K562 (cell line): Measurements from ENCODE around the gene ADAT3. TPM values are rescaled to one million over a fixed set of nuclear protein-coding genes. Genes with fewer than 3 reads are reported as not detected.
A peak's percentile ranks its signal among the peaks of the same experiment; 100 is the strongest.

Source experiments
- ARID4B ChIP-seq: sonication (generic); formaldehyde crosslinking; IDR thresholded peaks from 2 replicates; pipeline ENCODE4 v1.8.0; 2022; ENCODE audit warnings: mild to moderate bottlenecking, missing genetic modification reagents
- ATF7 ChIP-seq: fragments of 450-650 bp; IDR thresholded peaks from 2 replicates; pipeline ENCODE4 v1.7.1; 2014; ENCODE audit warnings: mild to moderate bottlenecking, moderate library complexity
- HIVEP1 ChIP-seq: fragments of 250-450 bp; sonication (Bioruptor Pico); IDR thresholded peaks from 2 replicates; pipeline ENCODE4 v1.4.0; 2020; ENCODE audit warnings: mild to moderate bottlenecking
- MCM2 ChIP-seq: fragments of 450-650 bp; IDR thresholded peaks from 2 replicates; pipeline ENCODE4 v1.6.1; 2017; ENCODE audit warnings: low read depth, mild to moderate bottlenecking
- TOE1 ChIP-seq, 2 experiments: fragments of 450-650 bp in 1 of 2; sonication (generic) in 1 of 2; formaldehyde crosslinking in 1 of 2; IDR thresholded peaks; 2 replicates each; pipeline versions ENCODE4 v1.7.1 to v1.8.0; 2016 to 2022; ENCODE audit warnings: borderline replicate concordance in 2 of 2, mild to moderate bottlenecking in 2 of 2, antibody characterized with exemption in 1 of 2, inconsistent platforms in 1 of 2, low read depth in 1 of 2, missing genetic modification reagents in 1 of 2, moderate library complexity in 1 of 2
- ZHX1 ChIP-seq: fragments of 150-350 bp; conservative IDR thresholded peaks from 2 replicates; pipeline ENCODE4 v1.6.1; 2014; ENCODE audit warnings: low read length
- ZNF518B ChIP-seq: fragments of 250-450 bp; sonication (Bioruptor Pico); IDR thresholded peaks from 2 replicates; pipeline ENCODE4 v1.5.0; 2021; ENCODE audit warnings: mild to moderate bottlenecking, moderate library complexity
- ZNF609 ChIP-seq: sonication (generic); formaldehyde crosslinking; IDR thresholded peaks from 2 replicates; pipeline ENCODE4 v1.8.1; 2023; ENCODE audit warnings: missing genetic modification reagents, mild to moderate bottlenecking, borderline replicate concordance
- polyA plus RNA-seq, 8 experiments: library from polyadenylated mRNA; depleted of rRNA in 4 of 8; stranded (reverse) in 5 of 8; unstranded in 3 of 8; fragments of >200 nt; fragmentation: Nextera tagmentation in 2 of 8; fragmentation: Illumina TruSeq in 1 of 8; extraction: Ambion mirVana in 2 of 8; extraction: Trizol in 1 of 8; gene quantifications; 2 replicates each; pipeline versions ENCODE4 v1.2.1 to v1.2.3, GENCODE V29; 2011 to 2014; ENCODE audit warnings: inconsistent platforms in 1 of 8, missing spikeins in 1 of 8
- total RNA-seq, 7 experiments: library from RNA; depleted of rRNA in 6 of 7; stranded (reverse); fragments of >200 nt in 6 of 7; fragmentation: Illumina TruSeq in 2 of 7; extraction: Trizol in 2 of 7; gene quantifications; 2 replicates each; pipeline versions ENCODE4 v1.2.1 to v1.2.3, GENCODE V29; 2011 to 2021; ENCODE audit warnings: low replicate concordance in 1 of 7

ADAT3 gene
- total and polyA plus RNA-seq, 9 of the 15 experiments (the other 6 are each of a cell fraction or from before 2014, with no cell fraction given), result 0.67 to 15.6 (median 7.8) TPM; not detected in 4

- no peak for TF ChIP-seq ZNF609 (CRISPR knock-in tag)
- no peak for TF ChIP-seq ATF7
- no peak for TF ChIP-seq HIVEP1 (CRISPR knock-in tag)
- TF ChIP-seq TOE1 (IDR thresholded peaks at IDR 0.05; ENCODE audit: borderline replicate concordance), result no peak
- TF ChIP-seq TOE1 (CRISPR knock-in tag; IDR thresholded peaks at IDR 0.05; ENCODE audit: borderline replicate concordance, low read depth), result no peak
- TF ChIP-seq ZNF518B, result no peak
- no peak for TF ChIP-seq ZHX1
- no peak for TF ChIP-seq MCM2
- peak; percentile 92 for TF ChIP-seq ARID4B (CRISPR knock-in tag)
Measured at GRCh38 chr19:1862424-1863327, 42.5 kb upstream of the ADAT3 start (continued).
